PFSK-1 (cell line): Measurements from ENCODE around the gene PTPRM.

ENCODE experiments used
- FOXP2 ChIP-seq: optimal IDR thresholded peaks from 2 replicates; pipeline ENCODE3; 2011; ENCODE audit warnings: borderline replicate concordance, control low read depth, inconsistent platforms; ENCODE audit not compliant: insufficient read depth; ENCODE audit errors: extremely low read length, extremely low read depth
- POLR2AphosphoS5 ChIP-seq: IDR thresholded peaks from 2 replicates; pipeline ENCODE4 v1.6.1; 2012; ENCODE audit warnings: low read depth, mild to moderate bottlenecking, control low read depth, low read length, moderate library complexity
- TAF1 ChIP-seq: IDR thresholded peaks from 2 replicates; pipeline ENCODE4 v1.6.1; 2012; ENCODE audit warnings: low read length, control low read depth, borderline replicate concordance; ENCODE audit not compliant: insufficient read depth
- TF ChIP-seq, protein P1 (sequence below), 2 experiments: IDR thresholded peaks; 2 replicates each; pipeline versions ENCODE4 v1.6.1 to v1.8.0; 2011 to 2012; ENCODE audit warnings: low read depth in 2 of 2, low read length in 2 of 2, control low read depth in 1 of 2, inconsistent platforms in 1 of 2, mild to moderate bottlenecking in 1 of 2, moderate library complexity in 1 of 2; ENCODE audit not compliant: insufficient read depth in 1 of 2

DNA sequence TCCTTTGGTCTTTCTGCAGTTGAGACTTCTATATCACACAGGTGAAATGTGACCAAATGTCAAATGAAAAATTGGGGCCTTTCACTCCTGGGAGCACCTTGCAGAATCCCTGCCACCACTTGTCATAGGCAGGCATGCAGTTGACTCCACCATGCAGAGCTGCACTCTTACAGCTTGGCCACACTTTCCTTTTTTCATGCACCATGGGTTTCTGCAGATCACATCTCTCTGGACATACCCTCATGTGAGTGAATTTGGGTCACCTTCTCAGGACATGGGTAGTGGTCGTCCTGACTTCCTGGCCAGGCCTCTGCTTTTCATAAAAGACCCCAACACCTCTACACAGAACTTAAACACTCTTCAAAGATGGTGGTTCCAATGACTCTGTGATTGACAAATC, 887.0 kb downstream of the PTPRM start:
- TF ChIP-seq FOXP2: no peak
- TF ChIP-seq, protein P1, sequence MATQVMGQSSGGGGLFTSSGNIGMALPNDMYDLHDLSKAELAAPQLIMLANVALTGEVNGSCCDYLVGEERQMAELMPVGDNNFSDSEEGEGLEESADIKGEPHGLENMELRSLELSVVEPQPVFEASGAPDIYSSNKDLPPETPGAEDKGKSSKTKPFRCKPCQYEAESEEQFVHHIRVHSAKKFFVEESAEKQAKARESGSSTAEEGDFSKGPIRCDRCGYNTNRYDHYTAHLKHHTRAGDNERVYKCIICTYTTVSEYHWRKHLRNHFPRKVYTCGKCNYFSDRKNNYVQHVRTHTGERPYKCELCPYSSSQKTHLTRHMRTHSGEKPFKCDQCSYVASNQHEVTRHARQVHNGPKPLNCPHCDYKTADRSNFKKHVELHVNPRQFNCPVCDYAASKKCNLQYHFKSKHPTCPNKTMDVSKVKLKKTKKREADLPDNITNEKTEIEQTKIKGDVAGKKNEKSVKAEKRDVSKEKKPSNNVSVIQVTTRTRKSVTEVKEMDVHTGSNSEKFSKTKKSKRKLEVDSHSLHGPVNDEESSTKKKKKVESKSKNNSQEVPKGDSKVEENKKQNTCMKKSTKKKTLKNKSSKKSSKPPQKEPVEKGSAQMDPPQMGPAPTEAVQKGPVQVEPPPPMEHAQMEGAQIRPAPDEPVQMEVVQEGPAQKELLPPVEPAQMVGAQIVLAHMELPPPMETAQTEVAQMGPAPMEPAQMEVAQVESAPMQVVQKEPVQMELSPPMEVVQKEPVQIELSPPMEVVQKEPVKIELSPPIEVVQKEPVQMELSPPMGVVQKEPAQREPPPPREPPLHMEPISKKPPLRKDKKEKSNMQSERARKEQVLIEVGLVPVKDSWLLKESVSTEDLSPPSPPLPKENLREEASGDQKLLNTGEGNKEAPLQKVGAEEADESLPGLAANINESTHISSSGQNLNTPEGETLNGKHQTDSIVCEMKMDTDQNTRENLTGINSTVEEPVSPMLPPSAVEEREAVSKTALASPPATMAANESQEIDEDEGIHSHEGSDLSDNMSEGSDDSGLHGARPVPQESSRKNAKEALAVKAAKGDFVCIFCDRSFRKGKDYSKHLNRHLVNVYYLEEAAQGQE (IDR thresholded peaks at IDR 0.05; ENCODE audit: insufficient read depth in 1 of 2, low read depth in 2 of 2, low read length in 2 of 2): no peak
- no peak for TF ChIP-seq POLR2AphosphoS5
- TF ChIP-seq TAF1: no peak
